Measurements from ENCODE around the gene PDIA2. TPM values are rescaled to one million over a fixed set of nuclear protein-coding genes. Genes with fewer than 3 reads are reported as not detected.

PDIA2 gene
- total and polyA plus RNA-seq, 4 donors, result 0.03 to 0.09 TPM; not detected in 2

GRCh38 chr16:291539-291938, 8.6 kb downstream of the PDIA2 start:
- no peaks in the 10 kb centered on the region for H3K27me3 ChIP-seq (ENCODE audit: control insufficient read depth in 4 of 4, insufficient read depth in 4 of 4, low read length in 3 of 4)
- H3K9me3 ChIP-seq (ENCODE audit: control insufficient read depth in 4 of 4, low read length in 3 of 4), result no peaks in the 10 kb centered on the region
- no peak overlapping the region for H3K27ac ChIP-seq (ENCODE audit: low read depth in 1 of 2, low read length in 2 of 2)
- no peak for DNase-seq (ENCODE audit: low spot score)
- peaks cover 0 to 47% (median 9%) of the 10 kb centered on the region in 4 donors for H3K36me3 ChIP-seq (ENCODE audit: control insufficient read depth in 4 of 4, insufficient read depth in 3 of 4, low read depth in 1 of 4, low read length in 3 of 4)
- 96% methylated on average over 17 of the region's 17 CpGs for WGBS
- no peak overlapping the region for H3K4me3 ChIP-seq (ENCODE audit: low read depth in 1 of 3, low read length in 3 of 3)
- TF ChIP-seq FOXA2 (IDR thresholded peaks at IDR 0.05) (no peak), HNF4A (conservative IDR thresholded peaks at IDR 0.05) (no peak), REST (IDR thresholded peaks at IDR 0.05) (no peak), HNF4G (IDR thresholded peaks at IDR 0.05) (no peak), NR2F2 (IDR thresholded peaks at IDR 0.05) (no peak), RAD21 (IDR thresholded peaks at IDR 0.05) (no peak), RXRA (IDR thresholded peaks at IDR 0.05) (no peak), ZBTB33 (IDR thresholded peaks at IDR 0.05) (no peak), JUND (IDR thresholded peaks at IDR 0.05) (no peak), YY1 (IDR thresholded peaks at IDR 0.05) (no peak), FOXA1 (IDR thresholded peaks at IDR 0.05) (no peak)
- H3K4me1 ChIP-seq (ENCODE audit: control insufficient read depth in 4 of 4, insufficient read depth in 4 of 4, low read length in 3 of 4), result no peaks in the 10 kb centered on the region
- H3K9ac ChIP-seq (ENCODE audit: low read depth in 1 of 2, low read length in 2 of 2), result no peak overlapping the region

GRCh38 chr16:293043-293775, 10.2 kb downstream of the PDIA2 start:
- H3K4me3 ChIP-seq (ENCODE audit: low read depth in 1 of 3, low read length in 3 of 3), result no peak overlapping the region
- H3K27me3 ChIP-seq (ENCODE audit: control insufficient read depth in 4 of 4, insufficient read depth in 4 of 4, low read length in 3 of 4), result no peaks in the 10 kb centered on the region
- TF ChIP-seq EGR1 (IDR thresholded peaks at IDR 0.05; ENCODE audit: low read depth in 2 of 2), result no peak
- WGBS, result 95% methylated on average over 32 of the region's 32 CpGs
- H3K27ac ChIP-seq (ENCODE audit: low read depth in 1 of 2, low read length in 2 of 2), result no peak overlapping the region
- no peaks in the 10 kb centered on the region for H3K4me1 ChIP-seq (ENCODE audit: control insufficient read depth in 4 of 4, insufficient read depth in 4 of 4, low read length in 3 of 4)
- H3K9ac ChIP-seq (ENCODE audit: low read depth in 1 of 2, low read length in 2 of 2), result no peak overlapping the region
- H3K9me3 ChIP-seq (ENCODE audit: control insufficient read depth in 4 of 4, low read length in 3 of 4), result no peaks in the 10 kb centered on the region
- peaks cover 0 to 45% (median 7%) of the 10 kb centered on the region in 4 donors for H3K36me3 ChIP-seq (ENCODE audit: control insufficient read depth in 4 of 4, insufficient read depth in 3 of 4, low read depth in 1 of 4, low read length in 3 of 4)
- DNase-seq (ENCODE audit: low spot score), result no peak

GRCh38 chr16:296276-296675, 13.3 kb downstream of the PDIA2 start:
- DNase-seq (ENCODE audit: low spot score), result no peak
- 95% methylated on average over 14 of the region's 14 CpGs for WGBS
- no peak overlapping the region for H3K27ac ChIP-seq (ENCODE audit: low read depth in 1 of 2, low read length in 2 of 2)
- H3K9ac ChIP-seq (ENCODE audit: low read depth in 1 of 2, low read length in 2 of 2), result no peak overlapping the region
- peaks cover 0 to 25% (median 3%) of the 10 kb centered on the region in 4 donors for H3K36me3 ChIP-seq (ENCODE audit: control insufficient read depth in 4 of 4, insufficient read depth in 3 of 4, low read depth in 1 of 4, low read length in 3 of 4)
- no peaks in the 10 kb centered on the region for H3K4me1 ChIP-seq (ENCODE audit: control insufficient read depth in 4 of 4, insufficient read depth in 4 of 4, low read length in 3 of 4)
- H3K4me3 ChIP-seq (ENCODE audit: low read depth in 1 of 3, low read length in 3 of 3), result no peak overlapping the region
- no peaks in the 10 kb centered on the region for H3K9me3 ChIP-seq (ENCODE audit: control insufficient read depth in 4 of 4, low read length in 3 of 4)
- no peak for TF ChIP-seq HNF4G (IDR thresholded peaks at IDR 0.05)
- TF ChIP-seq FOXA2 (IDR thresholded peaks at IDR 0.05), result no peak
- TF ChIP-seq HNF4A (conservative IDR thresholded peaks at IDR 0.05), result no peak
- TF ChIP-seq JUND (IDR thresholded peaks at IDR 0.05), result no peak
- no peak for TF ChIP-seq MAX (IDR thresholded peaks at IDR 0.05)
- no peak for TF ChIP-seq NR2F2 (IDR thresholded peaks at IDR 0.05)
- no peak for TF ChIP-seq YY1 (IDR thresholded peaks at IDR 0.05)
- TF ChIP-seq SP1 (IDR thresholded peaks at IDR 0.05), result no peak
- H3K27me3 ChIP-seq (ENCODE audit: control insufficient read depth in 4 of 4, insufficient read depth in 4 of 4, low read length in 3 of 4), result no peaks in the 10 kb centered on the region
